H9 (cell line): ENCODE results near the gene NLRP9. TPM values are rescaled to one million over a fixed set of nuclear protein-coding genes. Genes with fewer than 3 reads are reported as not detected.

Source experiments
- DNase-seq: peaks from one replicate; pipeline ENCODE4 v3.0.0-alpha.2; 2017
- H2AFZ ChIP-seq: one replicate; pipeline ENCODE4 v1.6.1; 2013; ENCODE audit warnings: mild to moderate bottlenecking, low read length, control low read depth, moderate library complexity
- H2AK5ac ChIP-seq: 2 replicates; pipeline ENCODE4 v1.6.1; 2013; ENCODE audit warnings: low read length, control low read depth, mixed read lengths; ENCODE audit not compliant: insufficient read length
- H2BK120ac ChIP-seq: one replicate; pipeline ENCODE4 v1.6.1; 2013; ENCODE audit warnings: low read depth, mild to moderate bottlenecking, low read length, control low read depth, inconsistent platforms; ENCODE audit not compliant: poor library complexity, severe bottlenecking
- H2BK12ac ChIP-seq: 2 replicates; pipeline ENCODE4 v1.6.1; 2013; ENCODE audit warnings: low read length, control low read depth, mixed read lengths, low read depth; ENCODE audit not compliant: insufficient read length
- H2BK15ac ChIP-seq: 2 replicates; pipeline ENCODE4 v1.6.1; 2013; ENCODE audit warnings: low read depth, low read length, control low read depth
- H2BK20ac ChIP-seq: one replicate; pipeline ENCODE4 v1.6.1; 2013; ENCODE audit warnings: low read depth, mild to moderate bottlenecking, low read length, control low read depth, inconsistent platforms; ENCODE audit not compliant: poor library complexity, severe bottlenecking
- H2BK5ac ChIP-seq: 2 replicates; pipeline ENCODE4 v1.6.1; 2013; ENCODE audit warnings: low read length, control low read depth, mixed read lengths; ENCODE audit not compliant: insufficient read length
- H3K14ac ChIP-seq: 2 replicates; pipeline ENCODE4 v1.6.1; 2013; ENCODE audit warnings: low read length, control low read depth; ENCODE audit not compliant: insufficient read depth
- H3K18ac ChIP-seq: 2 replicates; pipeline ENCODE4 v1.6.1; 2013; ENCODE audit warnings: low read depth, mild to moderate bottlenecking, mixed read lengths, low read length, control low read depth; ENCODE audit not compliant: insufficient read length
- H3K23ac ChIP-seq: 2 replicates; pipeline ENCODE4 v1.6.1; 2013; ENCODE audit warnings: low read length, control low read depth, mixed read lengths, low read depth; ENCODE audit not compliant: insufficient read length
- H3K23me2 ChIP-seq: 2 replicates; pipeline ENCODE4 v1.6.1; 2013; ENCODE audit warnings: low read depth, mild to moderate bottlenecking, mixed read lengths, low read length, control low read depth; ENCODE audit not compliant: insufficient read length, poor library complexity, severe bottlenecking
- H3K27ac ChIP-seq: 2 replicates; pipeline ENCODE4 v1.5.1; 2013; ENCODE audit warnings: low read length, control low read depth, mixed read lengths, low read depth; ENCODE audit not compliant: insufficient read length
- H3K27me3 ChIP-seq: 2 replicates; pipeline ENCODE4 v1.6.1; 2013; ENCODE audit warnings: low read length, control low read depth, inconsistent platforms; ENCODE audit not compliant: insufficient read depth
- H3K4ac ChIP-seq: 2 replicates; pipeline ENCODE4 v1.6.1; 2013; ENCODE audit warnings: low read depth, mild to moderate bottlenecking, control low read depth, inconsistent platforms, low read length, moderate library complexity
- H3K4me1 ChIP-seq: 2 replicates; pipeline ENCODE4 v1.6.1; 2013; ENCODE audit warnings: low read length, control low read depth, inconsistent platforms; ENCODE audit not compliant: insufficient read depth
- H3K4me2 ChIP-seq: 2 replicates; pipeline ENCODE4 v1.6.1; 2013; ENCODE audit warnings: low read length, control low read depth, mixed read lengths; ENCODE audit not compliant: insufficient read length, insufficient read depth
- H3K56ac ChIP-seq: 2 replicates; pipeline ENCODE4 v1.6.1; 2013; ENCODE audit warnings: low read depth, mild to moderate bottlenecking, mixed read lengths, low read length, control low read depth; ENCODE audit not compliant: insufficient read length
- H3K79me1 ChIP-seq: 2 replicates; pipeline ENCODE4 v1.6.1; 2013; ENCODE audit warnings: low read depth, mild to moderate bottlenecking, moderate library complexity, low read length, control low read depth, inconsistent platforms; ENCODE audit not compliant: insufficient read depth, poor library complexity, severe bottlenecking
- H3K79me2 ChIP-seq: 2 replicates; pipeline ENCODE4 v1.6.1; 2013; ENCODE audit warnings: low read length, control low read depth, inconsistent platforms; ENCODE audit not compliant: insufficient read depth
- H3K9ac ChIP-seq: 2 replicates; pipeline ENCODE4 v1.6.1; 2013; ENCODE audit warnings: low read length, control low read depth, mixed read lengths; ENCODE audit not compliant: insufficient read length; ENCODE audit errors: extremely low read depth
- H3K9me3 ChIP-seq: one replicate; pipeline ENCODE4 v1.6.1; 2013; ENCODE audit warnings: low read depth, low read length, inconsistent platforms; ENCODE audit not compliant: control insufficient read depth
- H3T11ph ChIP-seq: one replicate; pipeline ENCODE4 v1.6.1; 2013; ENCODE audit warnings: mild to moderate bottlenecking, low read length, control low read depth, inconsistent platforms
- H4K20me1 ChIP-seq: one replicate; pipeline ENCODE4 v1.6.1; 2013; ENCODE audit not compliant: control insufficient read depth, insufficient read length, insufficient read depth
- H4K5ac ChIP-seq: 2 replicates; pipeline ENCODE4 v1.6.1; 2013; ENCODE audit warnings: low read depth, mild to moderate bottlenecking, mixed read lengths, low read length, control low read depth; ENCODE audit not compliant: insufficient read length
- H4K8ac ChIP-seq: replicated peaks from 2 replicates; pipeline ENCODE4 v1.6.1; 2013; ENCODE audit warnings: low read length, control low read depth, mixed read lengths, low read depth; ENCODE audit not compliant: insufficient read length
- H4K91ac ChIP-seq: 2 replicates; pipeline ENCODE4 v1.6.1; 2013; ENCODE audit warnings: low read depth, mild to moderate bottlenecking, moderate library complexity, mixed read lengths, low read length, control low read depth; ENCODE audit not compliant: insufficient read length
- H3K27ac Mint-ChIP-seq, 3 experiments: 2 replicates in 2 of 3; 3 replicates in 1 of 3; pipeline ENCODE4 v1.8.0; 2020 to 2021; ENCODE audit warnings: mixed read lengths in 3 of 3, mild to moderate bottlenecking in 1 of 3, moderate library complexity in 1 of 3
- H3K27me3 Mint-ChIP-seq: 2 replicates; pipeline ENCODE4 v1.8.0; 2021; ENCODE audit warnings: low read depth, mild to moderate bottlenecking, moderate library complexity, mixed read lengths
- H3K36me3 Mint-ChIP-seq, 3 experiments: 2 replicates in 2 of 3; 3 replicates in 1 of 3; pipeline ENCODE4 v1.8.0; 2020 to 2021; ENCODE audit warnings: low read depth in 3 of 3, mixed read lengths in 3 of 3; ENCODE audit not compliant: insufficient read depth in 1 of 3
- H3K4me1 Mint-ChIP-seq, 2 experiments: 2 replicates each; pipeline ENCODE4 v1.8.0; 2020; ENCODE audit warnings: mixed read lengths in 2 of 2
- H3K4me3 Mint-ChIP-seq, 2 experiments: 2 replicates in 1 of 2; 3 replicates in 1 of 2; pipeline ENCODE4 v1.8.0; 2020 to 2021; ENCODE audit warnings: mild to moderate bottlenecking in 2 of 2, mixed read lengths in 2 of 2, moderate library complexity in 1 of 2
- H3K9me3 Mint-ChIP-seq, 2 experiments: 2 replicates in 1 of 2; 3 replicates in 1 of 2; pipeline ENCODE4 v1.8.0; 2020; ENCODE audit warnings: mild to moderate bottlenecking in 2 of 2, mixed read lengths in 2 of 2, moderate library complexity in 1 of 2
- CTCF ChIP-seq: fragments of 200-600 bp; sonication (generic); conservative IDR thresholded peaks from 3 replicates; pipeline ENCODE4 v1.8.0; 2021; ENCODE audit warnings: antibody characterized with exemption, mild to moderate bottlenecking
- WGBS: extraction: QIAGEN DNeasy Blood & Tissue Kit; methylation state at CpG from one replicate; pipeline ENCODE4 v1.1.7; 2013; ENCODE audit warnings: missing lambda C conversion rate, low lambda C conversion rate, mixed read lengths; ENCODE audit not compliant: insufficient read length; ENCODE audit errors: extremely low coverage; 5-methylcytosine and 5-hydroxymethylcytosine counted together
- total RNA-seq: library from RNA; stranded (reverse); gene quantifications from 2 replicates; pipeline ENCODE4 v1.2.1, GENCODE V29; 2021

NLRP9 gene
- total RNA-seq, 1 experiment from 2014 or later: not detected

GRCh38 chr19:55677572-55678028, 60.6 kb downstream of the NLRP9 start:
- Mint-ChIP-seq H3K27ac (peak overlapping the region in 2 of 3 experiments; percentile 59 to 89; a peak in 4 of 7 replicates), H3K4me1 (peaks cover 23 to 27% of the 10 kb centered on the region in 2 experiments)

More at GRCh38 chr19:55677572-55678028, 60.6 kb downstream of the NLRP9 start:
- no peaks in the 10 kb centered on the region for H3K27me3 ChIP-seq
- H3K14ac ChIP-seq: no peak overlapping the region
- no peak overlapping the region for H3K27ac ChIP-seq
- no peak for TF ChIP-seq CTCF
- no CpG with 5 or more reads among the region's 6 CpGs for WGBS
- no peak overlapping the region for H3K9ac ChIP-seq
- H3K23ac ChIP-seq: no peak overlapping the region
- no peak overlapping the region for H2BK20ac ChIP-seq
- no peak overlapping the region for H3K4me2 ChIP-seq
- no peak overlapping the region for H2BK15ac ChIP-seq
- peaks cover 18% of the 10 kb centered on the region; the same call in 1 of the 2 replicates for H3K79me2 ChIP-seq
- H2AK5ac ChIP-seq: no peak overlapping the region
- H3K23me2 ChIP-seq: peaks cover 6% of the 10 kb centered on the region
- H3K4ac ChIP-seq: no peak overlapping the region
- H4K8ac ChIP-seq: no peak overlapping the region
- no peak overlapping the region for H2BK5ac ChIP-seq
- peaks cover 18% of the 10 kb centered on the region for H3K79me1 ChIP-seq
- H3K9me3 ChIP-seq: no peaks in the 10 kb centered on the region
- H3K56ac ChIP-seq: no peak overlapping the region
- no peak overlapping the region for H2BK12ac ChIP-seq
- no peaks in the 10 kb centered on the region for H3K27me3 Mint-ChIP-seq
- H3T11ph ChIP-seq: no peak overlapping the region
- peaks cover 15 to 53% (median 47%) of the 10 kb centered on the region in 3 experiments; a peak in 6 of 7 replicates for H3K36me3 Mint-ChIP-seq
- DNase-seq: no peak
- no peaks in the 10 kb centered on the region for H4K20me1 ChIP-seq
- no peaks in the 10 kb centered on the region; a peak in 1 of 5 replicates for H3K9me3 Mint-ChIP-seq
- no peaks in the 10 kb centered on the region for H3K4me1 ChIP-seq
- no peak overlapping the region for H3K18ac ChIP-seq
- no peak overlapping the region for H2BK120ac ChIP-seq
- no peak overlapping the region for H2AFZ ChIP-seq
- H4K91ac ChIP-seq: no peak overlapping the region
- H3K4me3 Mint-ChIP-seq: 0 out of 5 replicates have a peak overlapping the region, but pooled peaks of 1 of the 2 experiments have one; percentile 5
- H4K5ac ChIP-seq: no peak overlapping the region
